ENCODE measurements around the gene ODAD2. TPM values are rescaled to one million over a fixed set of nuclear protein-coding genes. Genes with fewer than 3 reads are reported as not detected.

ODAD2 gene
- polyA plus RNA-seq, 3 donors: 0.73 to 2.4 (median 1.2) TPM

GRCh38 chr10:27884185-27884641 lies 114.7 kb downstream of the ODAD2 start:
- no peak for DNase-seq (ENCODE audit: extremely low read depth in 1 of 11, low read depth in 9 of 11, low spot score in 4 of 11)

DNA sequence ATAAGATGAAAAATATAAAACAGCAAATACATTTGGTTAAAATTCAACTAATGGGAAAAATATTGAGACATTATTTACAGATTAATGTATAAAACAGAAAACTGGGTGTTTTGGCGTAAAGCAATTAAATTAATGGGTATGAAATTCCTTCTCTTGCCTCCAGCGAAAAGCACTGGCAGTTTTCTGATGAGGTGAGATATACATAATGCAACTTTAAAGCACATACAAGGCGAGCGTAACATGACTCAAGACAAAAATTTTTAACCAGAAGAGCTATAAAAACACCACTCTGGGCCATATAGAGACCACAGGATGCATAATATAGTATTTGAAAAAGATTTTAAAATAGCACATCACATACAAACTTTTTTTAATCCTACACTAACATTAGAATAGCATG lies 120.6 kb downstream of the ODAD2 start:
- no peak for DNase-seq (ENCODE audit: extremely low read depth in 1 of 11, low read depth in 9 of 11, low spot score in 4 of 11)

DNA sequence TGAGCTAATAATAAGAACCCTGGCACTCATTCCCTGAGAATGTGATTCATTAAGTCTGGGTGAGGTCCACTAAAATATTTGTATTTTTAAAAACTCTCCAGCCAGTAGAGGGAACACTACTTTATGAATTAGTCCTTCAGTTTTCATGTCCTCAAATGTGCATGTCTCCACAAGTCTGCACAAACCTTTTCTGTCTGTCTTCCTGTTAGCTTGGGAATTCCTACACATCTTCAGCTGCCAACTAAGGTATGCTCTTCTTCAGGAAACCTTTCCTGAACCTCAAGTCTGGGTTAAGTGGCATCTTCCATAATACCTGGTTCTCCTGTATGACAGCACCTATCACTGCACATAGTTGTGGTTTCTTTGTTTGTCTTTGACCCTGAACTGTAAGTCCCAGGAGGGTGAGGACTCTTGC lies 133.7 kb downstream of the ODAD2 start:
- no peak for DNase-seq (ENCODE audit: extremely low read depth in 1 of 11, low read depth in 9 of 11, low spot score in 4 of 11)

GRCh38 chr10:27861781-27862180 lies 137.1 kb downstream of the ODAD2 start:
- DNase-seq (ENCODE audit: extremely low read depth in 1 of 11, low read depth in 9 of 11, low spot score in 4 of 11): no peak

- DNase-seq (ENCODE audit: extremely low read depth in 1 of 11, low read depth in 9 of 11, low spot score in 4 of 11): no peak
Measured at GRCh38 chr10:27857616-27858015, 141.3 kb downstream of the ODAD2 start.

DNA sequence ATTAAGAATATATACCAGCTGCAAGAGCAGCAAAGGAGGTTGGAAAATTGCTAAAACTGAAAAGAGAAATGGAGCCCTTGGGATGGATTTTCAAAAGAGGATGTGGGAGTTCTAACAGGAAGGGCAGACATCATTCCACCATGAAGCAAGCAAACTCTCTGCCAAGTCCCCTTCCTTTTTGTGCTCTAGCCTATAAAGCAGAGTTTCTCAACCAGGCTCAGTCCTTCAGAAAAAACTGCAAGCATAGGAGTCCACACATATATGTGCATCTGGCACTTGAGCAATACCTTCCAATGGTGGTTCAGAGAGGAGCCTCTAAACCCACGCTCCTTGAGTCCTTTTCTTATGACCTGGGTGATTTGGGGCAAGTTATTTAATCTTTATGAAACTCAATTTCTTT lies 154.7 kb downstream of the ODAD2 start:
- DNase-seq (ENCODE audit: extremely low read depth in 1 of 11, low read depth in 9 of 11, low spot score in 4 of 11): no peak

GRCh38 chr10:27838901-27839300 lies 160.0 kb downstream of the ODAD2 start:
- no peak for DNase-seq (ENCODE audit: extremely low read depth in 1 of 11, low read depth in 9 of 11, low spot score in 4 of 11)

DNA sequence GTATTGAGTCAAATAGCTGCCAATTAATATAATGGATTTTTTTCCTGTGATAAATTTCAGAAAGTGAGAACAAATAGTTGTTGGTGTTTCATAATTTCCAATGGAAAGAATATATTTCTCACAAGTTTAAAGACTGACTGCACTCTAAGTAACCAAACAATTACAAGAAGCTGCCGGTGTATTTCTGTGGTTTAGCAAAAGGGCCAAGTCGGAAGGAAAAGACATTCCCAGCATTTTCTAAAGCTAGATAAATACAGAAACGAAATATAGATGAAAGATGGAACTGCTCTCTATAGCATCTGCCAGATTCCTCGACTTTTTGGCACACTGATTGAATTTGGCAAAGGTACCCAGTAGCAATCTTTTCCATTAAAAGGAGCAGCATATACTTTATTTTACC lies 160.5 kb downstream of the ODAD2 start:
- DNase-seq (ENCODE audit: extremely low read depth in 1 of 11, low read depth in 9 of 11, low spot score in 4 of 11): no peak

GRCh38 chr10:27834476-27834875 lies 164.4 kb downstream of the ODAD2 start:
- no peak for DNase-seq (ENCODE audit: extremely low read depth in 1 of 11, low read depth in 9 of 11, low spot score in 4 of 11)

DNA sequence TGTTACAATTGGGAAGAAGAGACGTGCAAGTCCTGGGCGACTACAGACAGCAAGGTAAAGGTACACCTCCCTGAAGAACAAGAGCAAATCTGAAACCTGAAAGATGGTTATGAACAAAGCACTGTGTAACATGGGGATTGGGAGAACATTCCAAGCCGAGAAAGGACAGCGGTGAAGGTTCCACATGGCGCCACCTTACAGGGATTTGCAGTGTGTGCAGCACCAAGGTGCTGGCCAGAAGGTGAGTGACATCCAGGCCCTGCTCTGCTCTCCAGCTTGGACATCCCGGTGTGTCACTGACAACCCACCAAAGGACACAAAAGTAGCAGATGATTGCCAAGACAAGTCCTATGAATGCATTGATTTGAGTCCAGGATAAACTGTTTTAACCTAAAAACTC lies 165.1 kb downstream of the ODAD2 start:
- no peak for DNase-seq (ENCODE audit: extremely low read depth in 1 of 11, low read depth in 9 of 11, low spot score in 4 of 11)

GRCh38 chr10:27832826-27833225 lies 166.1 kb downstream of the ODAD2 start:
- no peak for DNase-seq (ENCODE audit: extremely low read depth in 1 of 11, low read depth in 9 of 11, low spot score in 4 of 11)

DNA sequence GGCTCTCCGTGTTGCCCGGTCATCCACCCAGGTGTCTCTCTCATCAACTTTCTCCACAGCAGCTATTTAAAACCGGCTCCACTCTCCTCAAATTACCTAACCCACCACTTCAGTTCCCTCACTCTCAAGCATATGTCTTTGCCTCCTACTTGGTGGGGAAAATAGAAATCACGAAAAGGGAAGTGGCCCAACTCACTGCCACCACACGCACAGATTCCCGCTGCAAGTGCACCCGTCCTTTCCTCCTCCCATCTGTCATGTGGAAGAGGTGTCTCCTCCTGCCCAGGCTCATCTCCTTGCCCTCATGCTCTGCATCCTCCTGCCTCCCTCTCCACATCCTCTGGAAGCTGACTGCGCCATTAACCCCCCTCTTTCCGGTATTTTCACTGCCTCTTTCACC lies 172.5 kb downstream of the ODAD2 start:
- DNase-seq (ENCODE audit: extremely low read depth in 1 of 11, low read depth in 9 of 11, low spot score in 4 of 11): no peak

DNA sequence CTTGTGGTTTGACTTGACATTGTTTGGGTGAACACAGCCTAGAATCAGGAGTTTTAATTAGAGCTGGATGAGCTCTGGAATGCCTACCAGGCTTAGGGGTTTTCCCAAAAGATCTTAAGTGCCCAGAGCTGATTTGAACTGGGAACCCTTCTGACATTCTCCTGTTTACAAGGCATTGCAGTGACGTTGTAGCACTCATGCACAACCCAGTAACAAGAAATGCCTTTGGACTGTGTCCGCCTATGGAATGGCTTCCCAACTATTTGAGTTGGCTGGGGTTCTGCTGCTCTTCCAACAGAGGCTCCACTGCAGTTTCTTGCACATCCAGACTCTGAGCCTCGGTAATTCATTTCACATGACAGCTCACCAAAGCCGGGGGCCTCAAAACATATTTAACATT lies 176.6 kb downstream of the ODAD2 start:
- DNase-seq (ENCODE audit: extremely low read depth in 1 of 11, low read depth in 9 of 11, low spot score in 4 of 11): no peak

DNA sequence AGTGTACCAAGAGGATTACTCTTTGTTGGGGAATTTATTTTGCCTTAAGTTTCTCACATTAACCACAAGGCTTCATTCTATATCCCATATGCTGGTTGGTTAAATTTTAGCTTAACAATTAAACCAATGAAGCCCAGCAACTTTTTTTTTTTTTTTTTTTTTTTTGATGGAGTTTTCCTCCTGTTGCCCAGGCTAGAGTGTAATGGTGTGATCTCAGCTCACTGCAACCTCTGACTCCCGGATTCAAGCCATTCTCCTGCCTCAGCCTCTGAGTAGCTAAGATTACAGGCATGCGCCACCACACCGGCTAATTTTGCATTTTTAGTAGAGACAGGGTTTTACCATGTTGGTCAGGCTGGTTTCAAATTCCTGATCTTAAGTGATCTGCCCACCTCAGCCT lies 178.2 kb downstream of the ODAD2 start:
- DNase-seq (ENCODE audit: extremely low read depth in 1 of 11, low read depth in 9 of 11, low spot score in 4 of 11): no peak

GRCh38 chr10:27819781-27820531 lies 178.9 kb downstream of the ODAD2 start:
- DNase-seq (ENCODE audit: extremely low read depth in 1 of 11, low read depth in 9 of 11, low spot score in 4 of 11): no peak

GRCh38 chr10:27816320-27816719 lies 182.6 kb downstream of the ODAD2 start:
- no peak for DNase-seq (ENCODE audit: extremely low read depth in 1 of 11, low read depth in 9 of 11, low spot score in 4 of 11)

DNA sequence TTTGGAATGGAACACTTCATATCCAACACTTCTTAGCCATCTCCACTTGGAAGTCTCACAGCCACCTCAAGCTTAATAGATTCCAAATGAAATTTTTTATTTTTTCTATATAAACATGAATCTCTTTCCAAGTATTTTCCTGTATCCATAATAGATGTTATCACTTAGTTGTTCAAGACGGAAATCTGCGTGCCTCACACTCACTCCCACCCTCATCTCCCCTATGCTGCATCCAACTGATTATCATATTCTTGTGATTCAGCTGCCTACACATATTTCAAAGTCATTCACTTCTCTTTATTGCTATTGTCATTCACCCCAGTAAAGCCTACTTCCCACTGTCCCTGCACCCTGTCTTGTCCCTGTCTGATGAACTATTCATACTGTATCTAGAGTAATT lies 183.0 kb downstream of the ODAD2 start:
- no peak for DNase-seq (ENCODE audit: extremely low read depth in 1 of 11, low read depth in 9 of 11, low spot score in 4 of 11)

- no peak for DNase-seq (ENCODE audit: extremely low read depth in 1 of 11, low read depth in 9 of 11, low spot score in 4 of 11)
Measured at GRCh38 chr10:27815261-27815660, 183.6 kb downstream of the ODAD2 start.

DNA sequence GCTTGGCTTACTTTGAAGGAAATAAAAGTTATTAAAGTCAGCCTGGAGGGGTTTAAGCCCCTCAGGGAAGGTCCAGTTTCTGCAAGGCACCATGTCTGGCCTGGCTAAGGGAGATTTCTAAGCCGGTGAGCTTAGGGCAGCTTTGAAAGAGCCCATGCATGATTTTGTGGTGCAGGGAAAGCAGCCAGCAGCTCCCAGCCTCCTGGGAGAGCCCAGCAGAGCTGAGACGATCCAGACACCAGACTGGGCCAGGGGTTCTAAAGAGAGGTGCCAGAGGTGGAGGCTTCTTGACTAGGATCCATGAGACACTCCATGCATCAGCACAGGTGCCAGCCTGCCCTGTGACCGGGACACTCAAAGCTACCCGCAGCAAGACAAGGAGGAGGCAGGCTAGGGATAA lies 193.7 kb downstream of the ODAD2 start:
- DNase-seq (ENCODE audit: extremely low read depth in 1 of 11, low read depth in 9 of 11, low spot score in 4 of 11): no peak

- DNase-seq (ENCODE audit: extremely low read depth in 1 of 11, low read depth in 9 of 11, low spot score in 4 of 11): no peak
Measured at GRCh38 chr10:27804136-27804535, 194.7 kb downstream of the ODAD2 start.

DNA sequence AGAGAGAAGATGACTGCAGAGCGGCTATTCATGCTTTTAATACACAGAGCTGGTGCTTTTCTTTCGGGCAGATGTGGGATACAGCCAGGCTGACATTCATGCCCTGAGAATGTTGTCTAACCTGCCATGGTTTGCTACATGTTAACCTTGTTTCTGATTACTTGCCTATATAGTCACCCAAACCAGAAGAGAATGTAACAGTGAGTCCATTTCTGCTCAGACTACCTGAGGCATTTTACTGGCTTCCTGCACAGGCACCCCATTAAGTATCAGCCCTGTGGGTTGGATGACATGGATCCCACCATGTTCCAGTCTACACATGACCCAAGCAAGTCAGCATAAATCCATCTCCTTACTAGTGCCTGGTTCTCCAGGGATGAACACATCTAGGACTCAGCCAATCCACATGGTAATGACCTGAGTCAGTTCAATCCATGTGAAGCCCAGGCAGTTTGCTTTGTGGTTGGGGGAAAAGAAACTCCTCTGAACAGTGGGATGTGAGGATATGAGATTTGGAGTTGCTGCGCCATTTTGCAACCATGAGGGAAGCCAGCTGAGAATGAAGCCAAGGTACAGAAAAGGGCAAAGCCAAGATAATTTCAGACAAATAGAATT lies 197.6 kb downstream of the ODAD2 start:
- no peak for DNase-seq (ENCODE audit: extremely low read depth in 1 of 11, low read depth in 9 of 11, low spot score in 4 of 11)

Data from renal cortex interstitium (tissue), 11 donors.